K562 (cell line): ENCODE measurements around the gene PHF21A.

Experiments
- GABPA ChIP-seq: fragments of 200-800 bp; sonication (Bioruptor generic); conservative IDR thresholded peaks from 2 replicates; pipeline ENCODE4 v1.6.1; 2016; ENCODE audit warnings: low read depth, missing genetic modification characterization, missing compliant biosample characterization
- HDAC6 ChIP-seq: IDR thresholded peaks from 2 replicates; pipeline ENCODE4 v1.6.1; 2012; ENCODE audit warnings: low read depth, mild to moderate bottlenecking, control low read depth, inconsistent platforms, low read length, moderate library complexity
- POLR3G ChIP-seq: IDR thresholded peaks from 2 replicates; pipeline ENCODE4 v1.6.1; 2011; ENCODE audit not compliant: insufficient read length, insufficient replicate concordance; ENCODE audit errors: extremely low read depth
- SREBF2 ChIP-seq: sonication (generic); formaldehyde crosslinking; IDR thresholded peaks from 2 replicates; pipeline ENCODE4 v1.4.0; 2020; ENCODE audit warnings: mild to moderate bottlenecking, missing genetic modification reagents
- TF ChIP-seq, protein P1 (sequence below), 3 experiments: IDR thresholded peaks in 2 of 3; conservative IDR thresholded peaks in 1 of 3; 2 replicates each; pipeline ENCODE4 v1.5.1; 2011 to 2012; ENCODE audit warnings: low read length in 3 of 3, mild to moderate bottlenecking in 3 of 3, control low read depth in 2 of 3, improper control_type of control experiment in 1 of 3, inconsistent platforms in 1 of 3, low read depth in 1 of 3, mixed read lengths in 1 of 3, moderate library complexity in 1 of 3; ENCODE audit not compliant: insufficient read depth in 2 of 3
- TF ChIP-seq, protein P2 (sequence below): sonication (generic); formaldehyde crosslinking; IDR thresholded peaks from 2 replicates; pipeline ENCODE4 v1.9.0; 2022; ENCODE audit warnings: mild to moderate bottlenecking, missing genetic modification reagents

GRCh38 chr11:46112961-46113607 is 8.2 kb downstream of the PHF21A start:
- TF ChIP-seq, protein P1, sequence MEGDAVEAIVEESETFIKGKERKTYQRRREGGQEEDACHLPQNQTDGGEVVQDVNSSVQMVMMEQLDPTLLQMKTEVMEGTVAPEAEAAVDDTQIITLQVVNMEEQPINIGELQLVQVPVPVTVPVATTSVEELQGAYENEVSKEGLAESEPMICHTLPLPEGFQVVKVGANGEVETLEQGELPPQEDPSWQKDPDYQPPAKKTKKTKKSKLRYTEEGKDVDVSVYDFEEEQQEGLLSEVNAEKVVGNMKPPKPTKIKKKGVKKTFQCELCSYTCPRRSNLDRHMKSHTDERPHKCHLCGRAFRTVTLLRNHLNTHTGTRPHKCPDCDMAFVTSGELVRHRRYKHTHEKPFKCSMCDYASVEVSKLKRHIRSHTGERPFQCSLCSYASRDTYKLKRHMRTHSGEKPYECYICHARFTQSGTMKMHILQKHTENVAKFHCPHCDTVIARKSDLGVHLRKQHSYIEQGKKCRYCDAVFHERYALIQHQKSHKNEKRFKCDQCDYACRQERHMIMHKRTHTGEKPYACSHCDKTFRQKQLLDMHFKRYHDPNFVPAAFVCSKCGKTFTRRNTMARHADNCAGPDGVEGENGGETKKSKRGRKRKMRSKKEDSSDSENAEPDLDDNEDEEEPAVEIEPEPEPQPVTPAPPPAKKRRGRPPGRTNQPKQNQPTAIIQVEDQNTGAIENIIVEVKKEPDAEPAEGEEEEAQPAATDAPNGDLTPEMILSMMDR (IDR thresholded peaks at IDR 0.05 in 2 of 3, conservative IDR thresholded peaks at IDR 0.05 in 1 of 3; ENCODE audit: insufficient read depth in 2 of 3, low read depth in 1 of 3, low read length in 3 of 3): no peak
- TF ChIP-seq POLR3G: no peak
- TF ChIP-seq, protein P2, sequence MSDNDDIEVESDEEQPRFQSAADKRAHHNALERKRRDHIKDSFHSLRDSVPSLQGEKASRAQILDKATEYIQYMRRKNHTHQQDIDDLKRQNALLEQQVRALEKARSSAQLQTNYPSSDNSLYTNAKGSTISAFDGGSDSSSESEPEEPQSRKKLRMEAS: no peak
- no peak for TF ChIP-seq SREBF2 (CRISPR knock-in tag)
- peak; percentile 59 for TF ChIP-seq GABPA (tag)
- no peak for TF ChIP-seq HDAC6
